Activated T-helper 17 cell treated with anti-CD3 and anti-CD28 coated beads, Interleukin-2, amount 50 U/mL, for 72 hours (primary cell): ENCODE results near the gene GNAS. TPM values are rescaled to one million over a fixed set of nuclear protein-coding genes. Genes with fewer than 3 reads are reported as not detected.

Experiments used
- ATAC-seq: fragments of 150-1000 bp; cut with Tn5 transposase; replicated peaks from 2 replicates; pipeline ENCODE4 v1.10.0; 2021; ENCODE audit warnings: mild to moderate bottlenecking, moderate library complexity
- H3K27ac Mint-ChIP-seq: one replicate; pipeline ENCODE4 v1.8.0; 2022; ENCODE audit warnings: mixed read lengths
- H3K27me3 Mint-ChIP-seq: one replicate; pipeline ENCODE4 v1.8.0; 2022; ENCODE audit warnings: mixed read lengths
- H3K36me3 Mint-ChIP-seq: one replicate; pipeline ENCODE4 v1.8.0; 2022; ENCODE audit warnings: low read depth, mild to moderate bottlenecking, mixed read lengths
- H3K4me1 Mint-ChIP-seq: one replicate; pipeline ENCODE4 v1.8.0; 2022; ENCODE audit warnings: mixed read lengths
- H3K4me3 Mint-ChIP-seq: one replicate; pipeline ENCODE4 v1.8.0; 2022; ENCODE audit warnings: mild to moderate bottlenecking, mixed read lengths
- H3K9me3 Mint-ChIP-seq: one replicate; pipeline ENCODE4 v1.8.0; 2022; ENCODE audit warnings: mixed read lengths
- total RNA-seq, 2 donors: library from RNA; stranded (reverse); gene quantifications; one replicate each; pipeline ENCODE4 v1.2.3, GENCODE V29; 2022

The GNAS gene
- total RNA-seq, 2 donors from 2014 or later, result 412 to 688 TPM

- H3K36me3 Mint-ChIP-seq, result no peaks in the 10 kb centered on the region
- peaks cover 36% of the 10 kb centered on the region for H3K27me3 Mint-ChIP-seq
- ATAC-seq, result no peak
- H3K4me3 Mint-ChIP-seq, result peak overlapping the region; percentile 26
- H3K9me3 Mint-ChIP-seq, result no peaks in the 10 kb centered on the region
- no peak overlapping the region for H3K27ac Mint-ChIP-seq
- H3K4me1 Mint-ChIP-seq, result peaks cover 9% of the 10 kb centered on the region
Observed at GRCh38 chr20:58854638-58855471, 2.3 kb downstream of the GNAS start.

- Mint-ChIP-seq H3K27me3 (peaks cover 34% of the 10 kb centered on the region), H3K36me3 (no peaks in the 10 kb centered on the region), H3K27ac (no peak overlapping the region), H3K4me1 (peaks cover 8% of the 10 kb centered on the region), H3K4me3 (peak overlapping the region; percentile 26), H3K9me3 (no peaks in the 10 kb centered on the region)
- ATAC-seq, result no peak
Observed at GRCh38 chr20:58855506-58856389, 3.2 kb downstream of the GNAS start.

GRCh38 chr20:58863044-58863790 lies 10.7 kb downstream of the GNAS start:
- ATAC-seq, result no peak
- Mint-ChIP-seq H3K9me3 (no peaks in the 10 kb centered on the region), H3K27me3 (peaks cover 18% of the 10 kb centered on the region)

GRCh38 chr20:58864346-58864745 lies 11.8 kb downstream of the GNAS start:
- no peaks in the 10 kb centered on the region for H3K36me3 Mint-ChIP-seq
- no peaks in the 10 kb centered on the region for H3K9me3 Mint-ChIP-seq
- no peak overlapping the region for H3K4me3 Mint-ChIP-seq
- H3K27me3 Mint-ChIP-seq, result peaks cover 18% of the 10 kb centered on the region
- no peaks in the 10 kb centered on the region for H3K4me1 Mint-ChIP-seq
- ATAC-seq, result no peak
- H3K27ac Mint-ChIP-seq, result no peak overlapping the region

More at GRCh38 chr20:58863044-58863790, 10.7 kb downstream of the GNAS start:
- Mint-ChIP-seq H3K4me1 (no peaks in the 10 kb centered on the region), H3K4me3 (no peak overlapping the region), H3K27ac (no peak overlapping the region), H3K36me3 (no peaks in the 10 kb centered on the region)

GRCh38 chr20:58865843-58866242 lies 13.3 kb downstream of the GNAS start:
- peaks cover 15% of the 10 kb centered on the region for H3K27me3 Mint-ChIP-seq
- H3K27ac Mint-ChIP-seq, result no peak overlapping the region
- H3K36me3 Mint-ChIP-seq, result no peaks in the 10 kb centered on the region
- peaks cover 4% of the 10 kb centered on the region for H3K4me1 Mint-ChIP-seq
- H3K4me3 Mint-ChIP-seq, result no peak overlapping the region
- no peak for ATAC-seq
- no peaks in the 10 kb centered on the region for H3K9me3 Mint-ChIP-seq

- Mint-ChIP-seq H3K27ac (no peak overlapping the region), H3K9me3 (no peaks in the 10 kb centered on the region), H3K27me3 (peaks cover 10% of the 10 kb centered on the region), H3K4me1 (peaks cover 4% of the 10 kb centered on the region), H3K36me3 (no peaks in the 10 kb centered on the region), H3K4me3 (no peak overlapping the region)
- no peak for ATAC-seq
Observed at GRCh38 chr20:58867211-58867610, 14.7 kb downstream of the GNAS start.

- ATAC-seq, result no peak
- Mint-ChIP-seq H3K9me3 (no peaks in the 10 kb centered on the region), H3K27me3 (no peaks in the 10 kb centered on the region), H3K4me3 (no peak overlapping the region), H3K4me1 (peaks cover 4% of the 10 kb centered on the region), H3K36me3 (no peaks in the 10 kb centered on the region), H3K27ac (no peak overlapping the region)
Observed at GRCh38 chr20:58868795-58869194, 16.3 kb downstream of the GNAS start.

- Mint-ChIP-seq H3K27ac (no peak overlapping the region), H3K36me3 (no peaks in the 10 kb centered on the region), H3K4me1 (peaks cover 4% of the 10 kb centered on the region), H3K9me3 (no peaks in the 10 kb centered on the region), H3K27me3 (no peaks in the 10 kb centered on the region), H3K4me3 (no peak overlapping the region)
- no peak for ATAC-seq
Observed at GRCh38 chr20:58869662-58870227, 17.2 kb downstream of the GNAS start.

- peak; percentile 78 for ATAC-seq
- H3K4me1 Mint-ChIP-seq, result peaks cover 4% of the 10 kb centered on the region
- no peak overlapping the region for H3K27ac Mint-ChIP-seq
- no peak overlapping the region for H3K4me3 Mint-ChIP-seq
- no peaks in the 10 kb centered on the region for H3K36me3 Mint-ChIP-seq
- H3K9me3 Mint-ChIP-seq, result no peaks in the 10 kb centered on the region
- H3K27me3 Mint-ChIP-seq, result no peaks in the 10 kb centered on the region
Observed at GRCh38 chr20:58870293-58871014, 17.9 kb downstream of the GNAS start.

GRCh38 chr20:58871533-58872102 lies 19.1 kb downstream of the GNAS start:
- no peak overlapping the region for H3K4me3 Mint-ChIP-seq
- H3K27me3 Mint-ChIP-seq, result no peaks in the 10 kb centered on the region
- ATAC-seq, result no peak
- H3K4me1 Mint-ChIP-seq, result peaks cover 4% of the 10 kb centered on the region
- no peak overlapping the region for H3K27ac Mint-ChIP-seq
- no peaks in the 10 kb centered on the region for H3K9me3 Mint-ChIP-seq
- no peaks in the 10 kb centered on the region for H3K36me3 Mint-ChIP-seq

GRCh38 chr20:58874469-58874868 lies 22.0 kb downstream of the GNAS start:
- Mint-ChIP-seq H3K4me3 (no peak overlapping the region), H3K36me3 (no peaks in the 10 kb centered on the region), H3K27me3 (no peaks in the 10 kb centered on the region), H3K4me1 (peaks cover 14% of the 10 kb centered on the region), H3K27ac (no peak overlapping the region), H3K9me3 (no peaks in the 10 kb centered on the region)
- no peak for ATAC-seq

GRCh38 chr20:58875111-58875510 lies 22.6 kb downstream of the GNAS start:
- no peak overlapping the region for H3K4me3 Mint-ChIP-seq
- H3K27me3 Mint-ChIP-seq, result no peaks in the 10 kb centered on the region
- H3K36me3 Mint-ChIP-seq, result no peaks in the 10 kb centered on the region
- peaks cover 12% of the 10 kb centered on the region for H3K4me1 Mint-ChIP-seq
- ATAC-seq, result no peak
- no peak overlapping the region for H3K27ac Mint-ChIP-seq
- no peaks in the 10 kb centered on the region for H3K9me3 Mint-ChIP-seq

- Mint-ChIP-seq H3K4me1 (peaks cover 10% of the 10 kb centered on the region), H3K27me3 (no peaks in the 10 kb centered on the region), H3K4me3 (no peak overlapping the region), H3K9me3 (no peaks in the 10 kb centered on the region), H3K36me3 (no peaks in the 10 kb centered on the region), H3K27ac (no peak overlapping the region)
- ATAC-seq, result no peak
Observed at GRCh38 chr20:58875541-58876134, 23.1 kb downstream of the GNAS start.
